Measurements from ENCODE around the gene ALDH6A1.

ALDH6A1 gene

GRCh38 chr14:74048281-74048680 is 36.0 kb downstream of the ALDH6A1 start:
- H3K79me2 ChIP-seq (ENCODE audit: low read length): no peaks in the 10 kb centered on the region
- no peaks in the 10 kb centered on the region for H4K20me1 ChIP-seq (ENCODE audit: insufficient read depth, low read length)
- no peaks in the 10 kb centered on the region for H3K27me3 ChIP-seq (replicated peaks; ENCODE audit: insufficient read depth, low read length)
- no peaks in the 10 kb centered on the region for H3K9me3 ChIP-seq (replicated peaks; ENCODE audit: insufficient read depth, low read length)
- H3K9me2 ChIP-seq (replicated peaks; ENCODE audit: insufficient read depth, low read length): no peaks in the 10 kb centered on the region
- no peaks in the 10 kb centered on the region for H3F3A ChIP-seq (ENCODE audit: insufficient read depth, low read length)
- H3K9ac ChIP-seq (ENCODE audit: low read length): no peak overlapping the region
- no peak overlapping the region for H3K4me2 ChIP-seq (ENCODE audit: low read depth, low read length)
- DNase-seq: no peak
- H2AFZ ChIP-seq (ENCODE audit: low read length): no peak overlapping the region
- H3K27ac ChIP-seq (ENCODE audit: low read length): no peak overlapping the region
- H3K4me3 ChIP-seq (ENCODE audit: low read length): no peak overlapping the region
- no peak for TF ChIP-seq CTCF (IDR thresholded peaks at IDR 0.05; ENCODE audit: low read length)
- TF ChIP-seq EZH2phosphoT487 (IDR thresholded peaks at IDR 0.05; ENCODE audit: low read length): no peak
- TF ChIP-seq EZH2 (optimal IDR thresholded peaks at IDR 0.05; ENCODE audit: low read depth, low read length): no peak
- no peaks in the 10 kb centered on the region for H3K36me3 ChIP-seq (replicated peaks; ENCODE audit: insufficient read depth, low read length)
- H3K4me1 ChIP-seq (ENCODE audit: low read length): no peaks in the 10 kb centered on the region

- no peak overlapping the region for H3K4me2 ChIP-seq (ENCODE audit: low read depth, low read length)
- H3K4me3 ChIP-seq (ENCODE audit: low read length): no peak overlapping the region
- H3K36me3 ChIP-seq (replicated peaks; ENCODE audit: insufficient read depth, low read length): no peaks in the 10 kb centered on the region
- H3F3A ChIP-seq (ENCODE audit: insufficient read depth, low read length): no peaks in the 10 kb centered on the region
- H3K27me3 ChIP-seq (replicated peaks; ENCODE audit: insufficient read depth, low read length): no peaks in the 10 kb centered on the region
- H3K79me2 ChIP-seq (ENCODE audit: low read length): no peaks in the 10 kb centered on the region
- no peak overlapping the region for H3K27ac ChIP-seq (ENCODE audit: low read length)
- no peak for DNase-seq
- no peak overlapping the region for H2AFZ ChIP-seq (ENCODE audit: low read length)
- no peaks in the 10 kb centered on the region for H3K4me1 ChIP-seq (ENCODE audit: low read length)
- H3K9ac ChIP-seq (ENCODE audit: low read length): no peak overlapping the region
- no peaks in the 10 kb centered on the region for H4K20me1 ChIP-seq (ENCODE audit: insufficient read depth, low read length)
- TF ChIP-seq EZH2phosphoT487 (IDR thresholded peaks at IDR 0.05; ENCODE audit: low read length) (no peak), EZH2 (optimal IDR thresholded peaks at IDR 0.05; ENCODE audit: low read depth, low read length) (no peak), CTCF (IDR thresholded peaks at IDR 0.05; ENCODE audit: low read length) (no peak)
- no peaks in the 10 kb centered on the region for H3K9me3 ChIP-seq (replicated peaks; ENCODE audit: insufficient read depth, low read length)
- no peaks in the 10 kb centered on the region for H3K9me2 ChIP-seq (replicated peaks; ENCODE audit: insufficient read depth, low read length)
Observed at GRCh38 chr14:74045522-74045921, 38.7 kb downstream of the ALDH6A1 start.

GRCh38 chr14:74042296-74042695 is 42.0 kb downstream of the ALDH6A1 start:
- Histone ChIP-seq H4K20me1 (ENCODE audit: insufficient read depth, low read length) (no peaks in the 10 kb centered on the region), H3K36me3 (replicated peaks; ENCODE audit: insufficient read depth, low read length) (no peaks in the 10 kb centered on the region), H3K4me1 (ENCODE audit: low read length) (no peaks in the 10 kb centered on the region), H2AFZ (ENCODE audit: low read length) (no peak overlapping the region), H3K4me3 (ENCODE audit: low read length) (no peak overlapping the region), H3K9ac (ENCODE audit: low read length) (no peak overlapping the region), H3F3A (ENCODE audit: insufficient read depth, low read length) (no peaks in the 10 kb centered on the region), H3K79me2 (ENCODE audit: low read length) (no peaks in the 10 kb centered on the region), H3K27me3 (replicated peaks; ENCODE audit: insufficient read depth, low read length) (no peaks in the 10 kb centered on the region), H3K9me3 (replicated peaks; ENCODE audit: insufficient read depth, low read length) (no peaks in the 10 kb centered on the region), H3K4me2 (ENCODE audit: low read depth, low read length) (no peak overlapping the region), H3K9me2 (replicated peaks; ENCODE audit: insufficient read depth, low read length) (no peaks in the 10 kb centered on the region), H3K27ac (ENCODE audit: low read length) (no peak overlapping the region)
- DNase-seq: no peak
- no peak for TF ChIP-seq EZH2 (optimal IDR thresholded peaks at IDR 0.05; ENCODE audit: low read depth, low read length)
- TF ChIP-seq EZH2phosphoT487 (IDR thresholded peaks at IDR 0.05; ENCODE audit: low read length): no peak
- TF ChIP-seq CTCF (IDR thresholded peaks at IDR 0.05; ENCODE audit: low read length): no peak

Measured in MM.1S (cell line).